Bladder microvascular endothelial cell (primary cell): Measurements from ENCODE around the gene CCDC180. TPM values are rescaled to one million over a fixed set of nuclear protein-coding genes. Genes with fewer than 3 reads are reported as not detected.

Experiments
- total RNA-seq: library from RNA; depleted of rRNA; stranded (reverse); fragments of >200 nt; gene quantifications from 2 replicates; pipeline ENCODE4 v1.2.3, GENCODE V29; 2014

Gene CCDC180
- total RNA-seq: 0.32 and 2.6 TPM in 2 replicates

GRCh38 chr9:97307500-97308163, at the start of gene CCDC180:
CCDC180 (plus strand) TSS chr9:97307659; CDS start chr9:97308064, 405 bp downstream.

Other genes with a start within 250 kb of the CCDC180 start
- gene TDRD7, start 104.4 kb downstream of the CCDC180 start, total RNA-seq: 13.3 and 21.5 TPM in 2 replicates
- 1.5 and 7.9 TPM in 2 replicates for gene TMOD1, start 194.0 kb downstream of the CCDC180 start, total RNA-seq